Measurements from ENCODE around the gene TTC39C. TPM values are rescaled to one million over a fixed set of nuclear protein-coding genes. Genes with fewer than 3 reads are reported as not detected.

The TTC39C gene
- polyA plus RNA-seq, 1 experiment: 24.3 TPM

DNA sequence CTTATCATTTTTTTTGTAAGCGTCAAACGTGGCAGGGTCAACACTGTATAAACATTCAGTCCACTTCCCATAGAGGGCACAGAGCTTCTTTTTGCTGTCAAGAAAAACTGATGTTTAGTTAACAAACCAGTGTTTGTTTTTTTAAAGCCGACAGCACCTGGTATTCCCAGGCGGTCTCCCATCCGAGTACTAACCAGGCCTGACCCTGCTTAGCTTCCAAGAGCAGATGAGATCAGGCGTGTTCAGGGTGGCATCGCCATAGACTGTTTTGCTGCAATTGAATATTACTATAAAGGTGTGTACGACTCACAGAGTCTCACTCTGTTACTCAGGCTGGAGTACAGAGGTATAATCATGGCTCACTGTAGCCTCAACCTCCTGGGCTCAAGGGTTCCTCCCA lies 155.8 kb downstream of the TTC39C start:
- H3K4me3 ChIP-seq (ENCODE audit: low read depth, low read length): no peak overlapping the region
- no peaks in the 10 kb centered on the region for H3K27me3 ChIP-seq (ENCODE audit: control insufficient read depth, insufficient read depth, low read length)
- DNase-seq (ENCODE audit: low read depth, low spot score): no peak
- CTCF ChIA-PET: no interaction called here
- TF ChIP-seq, protein P1, sequence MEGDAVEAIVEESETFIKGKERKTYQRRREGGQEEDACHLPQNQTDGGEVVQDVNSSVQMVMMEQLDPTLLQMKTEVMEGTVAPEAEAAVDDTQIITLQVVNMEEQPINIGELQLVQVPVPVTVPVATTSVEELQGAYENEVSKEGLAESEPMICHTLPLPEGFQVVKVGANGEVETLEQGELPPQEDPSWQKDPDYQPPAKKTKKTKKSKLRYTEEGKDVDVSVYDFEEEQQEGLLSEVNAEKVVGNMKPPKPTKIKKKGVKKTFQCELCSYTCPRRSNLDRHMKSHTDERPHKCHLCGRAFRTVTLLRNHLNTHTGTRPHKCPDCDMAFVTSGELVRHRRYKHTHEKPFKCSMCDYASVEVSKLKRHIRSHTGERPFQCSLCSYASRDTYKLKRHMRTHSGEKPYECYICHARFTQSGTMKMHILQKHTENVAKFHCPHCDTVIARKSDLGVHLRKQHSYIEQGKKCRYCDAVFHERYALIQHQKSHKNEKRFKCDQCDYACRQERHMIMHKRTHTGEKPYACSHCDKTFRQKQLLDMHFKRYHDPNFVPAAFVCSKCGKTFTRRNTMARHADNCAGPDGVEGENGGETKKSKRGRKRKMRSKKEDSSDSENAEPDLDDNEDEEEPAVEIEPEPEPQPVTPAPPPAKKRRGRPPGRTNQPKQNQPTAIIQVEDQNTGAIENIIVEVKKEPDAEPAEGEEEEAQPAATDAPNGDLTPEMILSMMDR (IDR thresholded peaks at IDR 0.05; ENCODE audit: low read depth, low read length): no peak
- POLR2A ChIA-PET: no interaction called here
- H3K9me3 ChIP-seq (ENCODE audit: control insufficient read depth, insufficient read depth, low read length): no peaks in the 10 kb centered on the region
- no peak overlapping the region for H3K27ac ChIP-seq (ENCODE audit: low read depth, low read length)

DNA sequence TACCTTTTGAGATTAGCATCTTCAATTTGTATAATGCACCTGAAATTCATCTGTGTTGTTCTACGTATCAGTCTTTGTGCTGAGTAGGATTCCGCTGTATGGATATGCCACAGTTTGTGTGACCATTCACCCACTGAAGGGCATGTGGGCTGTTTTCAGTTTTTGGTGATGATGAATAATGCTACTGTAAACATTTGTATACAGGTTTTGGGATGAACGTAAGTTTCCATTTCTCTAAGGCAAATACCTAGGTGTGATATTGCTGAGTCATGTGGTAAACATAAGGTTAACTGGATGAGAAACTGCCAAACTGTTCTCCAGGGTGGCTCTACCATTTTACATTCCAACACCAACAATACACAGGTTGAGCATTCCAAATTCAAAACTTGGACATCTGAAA lies 159.4 kb downstream of the TTC39C start:
- CTCF ChIA-PET: interaction anchor here (1.5 kb wide), 1 partner anchor 123 kb away, joined by 3 read pairs; no protein-coding TSS in a partner anchor
- POLR2A ChIA-PET: no interaction called here
- Histone ChIP-seq H3K27me3 (ENCODE audit: control insufficient read depth, insufficient read depth, low read length) (no peaks in the 10 kb centered on the region), H3K27ac (ENCODE audit: low read depth, low read length) (no peak overlapping the region), H3K4me3 (ENCODE audit: low read depth, low read length) (no peak overlapping the region), H3K9me3 (ENCODE audit: control insufficient read depth, insufficient read depth, low read length) (no peaks in the 10 kb centered on the region)
- no peak for DNase-seq (ENCODE audit: low read depth, low spot score)
- TF ChIP-seq, protein P1 (IDR thresholded peaks at IDR 0.05; ENCODE audit: low read depth, low read length): no peak

DNA sequence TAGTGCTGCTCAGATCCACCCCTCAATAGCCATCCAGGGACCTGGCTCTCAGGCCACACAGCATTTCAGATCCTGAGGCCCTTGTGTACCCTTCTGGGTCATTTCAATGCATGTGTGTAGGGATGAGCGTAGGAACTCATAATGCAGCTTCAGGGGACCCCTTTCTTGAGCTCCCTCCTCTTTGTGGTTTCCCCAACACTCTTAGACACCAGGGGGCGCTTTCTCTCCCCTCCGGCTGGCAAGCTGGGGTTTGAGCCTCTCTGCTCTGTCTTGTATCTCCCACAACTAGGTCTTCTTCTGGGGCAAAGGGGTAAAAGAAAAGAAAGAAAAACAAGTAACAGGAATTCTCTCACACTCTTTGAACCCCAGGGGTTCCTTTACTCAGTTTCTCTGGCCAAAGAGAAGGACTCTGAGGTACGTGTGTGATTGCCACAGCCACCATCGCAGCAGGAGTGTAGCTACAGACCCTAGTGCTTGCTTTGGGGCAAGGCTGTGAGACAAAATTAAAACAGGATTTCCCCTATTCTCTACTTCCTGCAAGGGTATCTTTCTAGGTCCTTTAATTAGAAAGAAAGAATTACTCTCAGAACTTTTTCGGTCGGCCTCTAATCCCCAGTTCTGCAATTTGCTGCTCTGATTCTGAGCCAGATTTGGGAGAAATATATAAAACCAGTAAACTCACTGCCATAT lies 162.3 kb downstream of the TTC39C start:
- H3K27me3 ChIP-seq (ENCODE audit: control insufficient read depth, insufficient read depth, low read length): no peaks in the 10 kb centered on the region
- CTCF ChIA-PET: interaction anchor here (0.5 to 3.9 kb wide), 35 partner anchors 9 to 1732 kb away, joined by 3 to 63 read pairs (median 4); no protein-coding TSS in a partner anchor
- peak; percentile 10 for DNase-seq (ENCODE audit: low read depth, low spot score)
- H3K27ac ChIP-seq (ENCODE audit: low read depth, low read length): no peak overlapping the region
- POLR2A ChIA-PET: interaction anchor here (0.6 kb wide), 1 partner anchor 219 kb away, joined by 3 read pairs; no protein-coding TSS in a partner anchor
- TF ChIP-seq, protein P1 (IDR thresholded peaks at IDR 0.05; ENCODE audit: low read depth, low read length): peak; percentile 82
- H3K9me3 ChIP-seq (ENCODE audit: control insufficient read depth, insufficient read depth, low read length): no peaks in the 10 kb centered on the region
- H3K4me3 ChIP-seq (ENCODE audit: low read depth, low read length): no peak overlapping the region

DNA sequence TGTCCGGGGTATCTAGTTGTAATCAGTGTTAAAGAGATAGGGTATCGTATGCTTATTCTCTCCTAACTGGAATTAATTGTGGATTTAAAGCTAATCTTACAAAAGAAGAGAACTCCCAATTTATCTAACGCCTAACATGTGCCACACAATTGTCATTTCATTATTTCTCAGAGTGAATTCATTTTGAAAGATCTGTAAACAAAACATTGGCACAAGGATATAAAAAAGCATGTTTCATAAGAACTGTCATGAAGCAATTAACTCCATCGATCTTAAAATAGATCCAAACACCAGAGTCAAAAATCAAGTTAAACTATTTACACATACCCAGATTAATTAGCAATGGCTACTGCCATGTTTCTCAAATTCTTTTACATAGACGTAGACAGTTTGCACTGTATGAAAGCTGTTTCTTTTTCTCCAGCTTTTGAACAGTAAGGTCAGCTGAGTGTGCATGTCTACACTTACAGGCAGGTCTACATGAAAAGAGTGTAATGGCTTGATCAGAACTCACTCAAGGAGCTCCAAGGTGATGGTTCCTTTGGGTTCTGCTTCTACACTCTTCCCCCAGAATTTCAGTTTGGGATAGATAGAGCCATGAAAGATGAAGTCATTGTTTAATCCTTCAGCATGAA lies 163.1 kb downstream of the TTC39C start:
- POLR2A ChIA-PET: no interaction called here
- H3K9me3 ChIP-seq (ENCODE audit: control insufficient read depth, insufficient read depth, low read length): no peaks in the 10 kb centered on the region
- no peak overlapping the region for H3K27ac ChIP-seq (ENCODE audit: low read depth, low read length)
- H3K27me3 ChIP-seq (ENCODE audit: control insufficient read depth, insufficient read depth, low read length): no peaks in the 10 kb centered on the region
- TF ChIP-seq, protein P1 (IDR thresholded peaks at IDR 0.05; ENCODE audit: low read depth, low read length): no peak
- DNase-seq (ENCODE audit: low read depth, low spot score): no peak
- no peak overlapping the region for H3K4me3 ChIP-seq (ENCODE audit: low read depth, low read length)
- CTCF ChIA-PET: interaction anchor here (1.3 to 3.9 kb wide), 12 partner anchors 10 to 311 kb away, joined by 3 to 63 read pairs (median 6); no protein-coding TSS in a partner anchor

DNA sequence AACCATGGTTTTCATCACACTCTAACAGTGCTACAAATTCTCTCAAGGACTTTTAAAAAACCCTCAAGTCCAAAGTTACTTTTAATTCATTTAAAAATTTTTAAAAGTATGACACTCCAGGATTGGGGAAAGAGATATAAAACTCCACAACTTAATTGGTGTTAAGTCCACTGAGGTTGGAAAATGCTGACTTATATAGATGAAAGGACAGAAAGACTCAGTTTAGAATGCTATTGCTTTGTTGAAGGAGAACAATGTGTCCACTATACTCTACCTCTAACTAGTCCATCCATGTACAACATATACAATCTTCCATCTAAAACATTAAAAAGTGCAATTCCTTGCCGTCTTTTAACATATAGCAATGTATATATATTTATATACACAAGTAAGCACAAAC lies 165.5 kb downstream of the TTC39C start:
- Histone ChIP-seq H3K27me3 (ENCODE audit: control insufficient read depth, insufficient read depth, low read length) (no peaks in the 10 kb centered on the region), H3K4me3 (ENCODE audit: low read depth, low read length) (no peak overlapping the region), H3K27ac (ENCODE audit: low read depth, low read length) (no peak overlapping the region), H3K9me3 (ENCODE audit: control insufficient read depth, insufficient read depth, low read length) (no peaks in the 10 kb centered on the region)
- ChIA-PET POLR2A (no interaction called here), CTCF (no interaction called here)
- no peak for DNase-seq (ENCODE audit: low read depth, low spot score)
- TF ChIP-seq, protein P1 (IDR thresholded peaks at IDR 0.05; ENCODE audit: low read depth, low read length): no peak

Data from AG04450 (cell line).